Activated CD8-positive, alpha-beta memory T cell treated with anti-CD3 and anti-CD28 coated beads, Interleukin-2, amount 50 U/mL, for 4 hours (primary cell): Measurements from ENCODE around the gene SPATA16.
"Not testable (repeated sequence)": the region's sequence is repeated elsewhere in the genome, so short reads cannot be mapped to it uniquely, and the experiment has no call there.

Source experiments
- DNase-seq: peaks from one replicate; pipeline ENCODE4 v3.0.0-alpha.2; 2020

Gene SPATA16

DNA sequence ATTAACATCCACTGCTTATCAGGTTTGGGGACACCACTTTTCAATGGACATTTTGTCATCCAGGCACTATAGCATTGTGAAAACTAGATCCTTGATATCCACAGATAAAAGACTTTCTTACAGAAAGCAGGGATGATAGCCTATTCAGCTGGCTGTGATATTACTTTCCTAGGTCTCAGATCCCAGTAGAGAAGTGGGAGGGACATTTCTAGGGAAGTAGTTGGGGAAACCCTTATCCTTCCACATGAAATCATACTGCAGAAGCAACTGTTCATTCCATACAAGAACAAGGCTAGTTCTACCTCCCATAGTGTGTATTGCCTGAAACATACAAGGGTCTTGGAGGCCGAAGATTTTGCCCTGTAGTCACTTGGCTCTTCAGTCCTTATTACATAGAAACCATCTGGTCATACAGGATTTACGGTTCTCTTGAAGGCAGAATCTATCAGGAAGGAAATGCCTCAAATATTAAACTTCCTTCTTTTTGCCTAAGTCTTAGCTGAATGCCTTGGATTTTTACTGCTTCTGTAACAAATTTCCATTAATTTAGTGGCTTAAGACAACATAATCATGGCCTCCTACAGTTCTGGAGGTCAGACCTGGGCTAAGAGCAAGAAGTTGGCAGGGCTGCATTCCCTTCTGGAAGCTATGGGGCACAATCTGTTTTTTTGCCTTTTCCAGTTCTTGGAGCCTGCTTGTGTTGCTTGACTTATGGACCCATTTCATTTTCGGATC is 271.1 kb downstream of the SPATA16 start:
- DNase-seq, result no peak

GRCh38 chr3:172869368-172869771 is 271.7 kb downstream of the SPATA16 start:
- no peak for DNase-seq

GRCh38 chr3:172868582-172869200 is 272.3 kb downstream of the SPATA16 start:
- no peak for DNase-seq

- not testable (repeated sequence) for DNase-seq
These were observed 274.2 kb downstream of the SPATA16 start for GRCh38 chr3:172866726-172867350.

GRCh38 chr3:172859041-172859440 is 282.0 kb downstream of the SPATA16 start:
- no peak for DNase-seq

- DNase-seq, result no peak
These were observed 284.0 kb downstream of the SPATA16 start for GRCh38 chr3:172856795-172857742.

GRCh38 chr3:172855037-172855436 is 286.0 kb downstream of the SPATA16 start:
- no peak for DNase-seq

GRCh38 chr3:172853921-172854666 is 286.9 kb downstream of the SPATA16 start:
- DNase-seq, result no peak

DNA sequence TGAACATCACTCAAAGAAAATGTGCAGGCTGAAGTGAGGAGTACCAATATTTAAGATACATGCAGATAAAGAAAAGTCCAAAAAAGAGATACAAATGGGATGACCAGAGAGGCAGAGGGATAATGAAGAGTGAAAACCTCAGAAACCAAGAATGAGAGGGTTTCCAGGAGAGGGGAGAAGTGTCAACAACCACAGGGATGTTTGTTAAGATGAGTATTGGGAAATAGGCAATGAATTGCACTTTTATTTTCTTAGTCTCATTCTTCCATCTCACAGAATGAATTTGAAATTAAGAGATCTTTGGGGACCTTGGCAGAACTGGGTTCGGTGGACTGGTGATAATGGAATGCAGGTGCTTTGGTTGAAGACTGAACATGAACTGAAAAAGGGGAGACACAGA is 288.0 kb downstream of the SPATA16 start:
- no peak for DNase-seq

GRCh38 chr3:172848910-172849309 is 292.1 kb downstream of the SPATA16 start:
- no peak for DNase-seq

- no peak for DNase-seq
These were observed 293.7 kb downstream of the SPATA16 start for GRCh38 chr3:172847292-172847691.

DNA sequence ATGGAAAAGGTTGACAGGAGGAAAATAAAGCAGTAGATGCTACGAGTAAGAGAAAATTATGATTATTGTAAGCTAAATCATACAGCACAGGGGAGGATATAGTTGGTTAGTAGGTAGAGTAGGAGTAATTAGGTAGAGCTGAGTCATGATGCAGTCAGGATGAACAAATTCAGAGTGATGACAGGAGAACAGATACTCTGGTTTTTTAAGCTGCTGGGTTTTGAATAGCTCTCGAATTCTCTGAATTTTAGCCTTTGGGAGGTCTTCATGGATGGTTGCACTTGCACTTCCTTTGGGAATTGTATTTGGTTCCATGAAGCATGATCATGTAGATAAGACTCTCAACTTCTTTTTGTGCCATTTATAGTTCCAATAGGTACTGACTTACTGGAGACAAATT is 294.3 kb downstream of the SPATA16 start:
- no peak for DNase-seq

GRCh38 chr3:172846103-172846561 is 294.9 kb downstream of the SPATA16 start:
- no peak for DNase-seq

DNA sequence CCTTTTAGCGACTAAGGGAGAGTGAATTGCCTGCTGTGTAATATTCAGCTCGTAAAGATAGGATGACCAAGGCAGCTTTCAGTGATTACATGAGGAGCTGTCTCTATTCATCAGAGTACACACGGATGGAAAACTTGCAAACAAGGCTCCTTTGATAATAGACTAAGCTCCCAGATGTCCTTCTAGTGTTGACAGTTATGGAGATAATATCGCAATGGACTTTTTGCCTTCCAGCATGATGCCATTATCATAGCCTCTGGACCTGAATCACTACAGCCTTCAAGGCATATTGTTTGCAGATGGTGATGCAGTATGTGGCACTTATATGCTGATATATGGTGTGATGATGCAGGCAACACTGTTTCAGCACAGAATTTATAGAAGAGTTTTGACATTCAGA is 296.6 kb downstream of the SPATA16 start:
- DNase-seq, result no peak

DNA sequence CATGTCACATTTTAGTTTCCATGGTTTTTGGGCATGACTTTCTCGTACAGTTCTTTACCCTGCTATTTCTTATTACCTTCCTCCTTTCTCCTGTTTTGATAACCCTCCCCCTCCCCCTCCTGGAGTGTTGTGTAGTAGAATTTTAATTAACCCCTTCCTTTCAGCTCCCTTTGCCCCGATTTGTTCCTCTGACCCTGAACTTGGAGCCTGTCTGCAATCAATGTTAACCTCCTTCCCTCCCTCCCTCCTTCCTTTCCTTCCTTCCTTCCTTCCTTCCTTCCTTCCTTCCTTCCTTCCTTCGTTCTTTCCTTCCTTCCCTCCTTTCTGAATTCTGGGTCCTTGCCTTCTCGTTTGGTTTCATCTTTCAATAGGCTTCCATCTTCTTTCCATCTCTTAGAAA is 300.1 kb downstream of the SPATA16 start:
- DNase-seq, result no peak

DNA sequence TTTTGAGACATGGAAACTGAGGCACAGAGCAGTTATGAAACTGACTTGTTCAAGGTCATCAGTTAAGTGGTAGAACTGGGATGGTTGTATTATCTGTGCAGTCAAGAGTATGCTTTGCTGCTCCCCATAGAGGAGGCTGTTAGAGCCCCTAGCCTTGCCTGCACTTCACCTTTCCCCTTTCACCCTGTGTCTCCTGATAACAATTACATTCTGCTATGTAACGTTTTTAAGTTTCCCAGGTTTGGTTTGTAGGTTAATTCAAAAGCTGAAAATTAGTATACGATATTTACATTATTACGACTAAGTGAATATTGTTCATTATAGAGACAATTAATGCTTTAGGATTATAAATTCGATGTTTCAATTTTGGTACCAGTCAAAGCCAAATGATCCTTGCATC is 300.6 kb downstream of the SPATA16 start:
- no peak for DNase-seq

- DNase-seq, result no peak
These were observed 301.4 kb downstream of the SPATA16 start for GRCh38 chr3:172839679-172840078.
